ENCODE measurements around the gene CXCL5.
"Not testable (repeated sequence)": the region's sequence is repeated elsewhere in the genome, so short reads cannot be mapped to it uniquely, and the experiment has no call there.

CXCL5 gene

DNA sequence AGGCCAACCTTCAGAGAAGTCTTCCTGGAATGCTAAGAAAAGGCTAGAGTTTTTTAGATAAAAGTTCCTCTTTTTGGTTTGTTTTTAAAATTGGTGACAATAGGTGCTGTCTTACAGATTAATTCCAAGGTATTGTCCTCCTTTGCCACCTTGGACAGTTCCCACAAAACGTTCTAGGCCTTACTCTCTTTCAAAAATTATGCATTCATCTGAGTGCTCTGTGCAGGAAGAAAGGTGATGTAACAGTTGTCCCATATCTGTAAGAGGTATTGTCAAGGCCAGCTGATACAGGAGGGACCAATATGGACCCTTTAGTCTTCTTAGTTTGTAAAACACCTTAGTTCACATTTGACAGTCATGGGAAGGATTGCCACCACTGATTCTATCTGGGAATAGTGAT is 15.9 kb upstream of the CXCL5 start:
- no peak for DNase-seq

DNA sequence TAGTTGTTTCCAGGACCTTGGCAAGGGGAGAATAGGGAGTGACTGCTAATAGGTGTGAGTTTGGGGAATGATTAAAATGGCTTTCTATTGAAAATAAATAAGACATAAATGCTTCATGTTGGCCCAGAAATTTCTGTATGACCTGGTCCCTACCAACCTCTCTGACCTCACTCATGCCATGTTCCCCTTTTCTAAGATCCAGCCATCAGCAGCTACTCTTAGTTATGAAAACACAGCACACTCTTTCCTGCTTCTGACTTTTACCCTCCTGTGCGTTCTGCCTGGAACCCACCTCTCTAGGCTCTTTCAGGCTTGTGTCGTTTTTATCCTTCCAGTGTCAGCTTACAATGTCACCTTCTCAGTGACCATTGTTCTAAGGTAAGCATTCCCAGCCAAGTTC is 14.8 kb upstream of the CXCL5 start:
- no peak for DNase-seq

DNA sequence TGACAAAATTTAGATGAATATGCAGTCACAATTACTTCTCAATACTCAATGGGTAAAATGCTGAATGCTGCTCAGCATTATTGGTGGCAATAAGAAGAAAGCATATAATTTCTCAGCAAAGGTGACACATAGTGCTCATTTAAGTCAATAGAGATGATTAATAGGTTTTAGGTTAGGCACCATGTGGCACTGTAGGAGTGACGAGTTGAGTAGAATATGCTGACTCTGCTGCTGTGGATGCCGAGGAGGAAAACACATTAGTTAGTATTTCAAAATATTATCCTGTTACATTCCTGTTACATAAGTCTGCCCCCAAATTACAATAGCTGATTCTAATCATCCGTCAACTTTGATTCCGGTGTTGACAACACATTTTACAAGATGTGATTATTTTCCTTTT is 13.7 kb upstream of the CXCL5 start:
- DNase-seq: no peak

DNA sequence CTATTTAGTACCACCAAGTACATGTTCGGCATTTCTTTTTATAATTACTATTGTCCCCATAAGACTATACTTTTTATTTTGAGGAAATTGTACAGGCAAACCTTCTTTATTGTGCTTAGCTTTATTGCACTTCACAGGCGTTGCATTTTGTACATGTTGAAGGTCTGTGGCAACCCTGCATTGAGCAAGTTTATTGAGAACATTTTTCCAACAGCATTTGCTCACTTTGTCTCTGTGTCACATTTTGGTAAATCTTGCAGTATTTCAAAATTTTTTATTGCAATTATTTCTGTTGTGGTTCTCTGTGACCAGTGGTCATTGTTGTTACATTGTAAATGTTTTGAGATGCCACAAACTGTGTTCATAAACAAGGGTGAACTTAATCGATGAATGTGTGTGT is 10.8 kb upstream of the CXCL5 start:
- no peak for DNase-seq

DNA sequence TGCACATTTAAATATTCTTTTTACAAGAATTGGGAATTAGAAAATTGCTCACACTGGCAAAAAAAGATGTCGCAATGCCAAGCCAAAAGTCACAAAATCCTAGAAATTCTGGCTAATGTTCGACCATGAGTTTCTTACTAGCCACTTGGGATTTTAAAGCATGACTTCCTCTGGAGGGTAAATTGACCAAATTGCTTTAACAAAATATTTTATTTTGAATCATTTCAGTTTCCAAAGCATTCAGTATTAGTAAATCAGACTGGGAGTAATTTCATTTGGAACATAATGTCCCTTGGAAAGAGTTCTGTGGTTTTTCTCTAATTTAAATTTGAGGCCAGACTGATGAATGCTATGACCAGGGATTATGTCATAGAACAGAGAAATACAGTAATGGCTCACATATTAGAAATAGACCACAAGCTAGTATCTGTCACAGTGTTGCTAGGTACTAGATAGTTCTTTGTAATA is 7.6 kb upstream of the CXCL5 start:
- DNase-seq: no peak

DNA sequence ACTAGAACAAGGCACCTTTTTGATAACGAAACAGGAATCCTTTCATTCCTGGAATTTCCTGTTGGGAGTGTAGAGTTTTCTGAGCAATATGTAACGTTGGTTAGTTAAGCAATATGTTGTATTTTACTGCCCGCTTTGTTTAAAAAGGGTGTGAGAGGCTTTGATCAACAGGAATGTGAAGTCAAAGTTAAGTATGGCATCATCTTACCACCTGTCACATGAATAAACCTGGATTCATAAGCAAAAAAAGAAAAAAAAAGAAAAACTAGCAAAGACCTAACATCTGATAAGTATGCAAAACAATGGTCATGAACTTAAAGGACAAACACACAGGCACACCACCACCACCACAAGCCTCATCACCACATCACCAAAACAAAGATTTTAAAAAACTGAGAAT is 7.1 kb upstream of the CXCL5 start:
- no peak for DNase-seq

DNA sequence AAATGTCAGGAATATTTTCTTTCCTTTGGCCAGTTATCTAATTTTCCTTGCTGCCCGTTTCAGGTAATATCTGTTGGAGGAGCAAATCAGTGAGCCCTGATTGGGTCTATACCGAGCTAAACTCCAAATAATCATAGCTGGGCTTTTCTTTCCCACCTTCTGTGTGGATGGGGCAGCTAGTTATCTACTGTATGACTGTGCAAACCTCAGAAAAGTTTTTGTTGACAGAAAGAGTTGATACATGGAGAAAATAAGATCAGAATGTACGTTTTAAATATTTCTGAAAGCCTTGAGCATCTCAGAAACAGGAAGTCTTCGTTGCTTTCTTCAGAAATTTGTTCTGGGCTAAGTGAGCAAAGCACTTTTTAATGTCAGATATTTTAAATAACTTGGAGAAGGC is 6.2 kb upstream of the CXCL5 start:
- DNase-seq: no peak

DNA sequence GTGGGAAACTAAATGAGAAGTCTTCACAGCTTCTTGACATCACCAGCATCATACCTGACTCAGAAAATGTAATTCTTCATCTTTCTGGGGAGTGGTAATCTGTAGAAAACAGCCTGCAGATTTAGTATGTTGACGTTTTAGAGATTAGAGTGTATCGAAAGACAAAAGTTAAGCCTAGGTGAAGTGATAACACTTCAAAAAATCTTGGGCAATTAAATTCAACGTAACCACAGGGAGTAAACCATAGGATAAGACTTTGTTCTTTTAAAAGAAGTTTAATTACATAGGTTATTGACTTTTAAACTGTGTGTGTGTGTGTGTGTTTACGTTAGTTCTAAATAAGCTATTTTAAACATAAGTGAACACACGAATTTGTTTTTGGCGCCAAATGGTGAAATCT is 1.8 kb upstream of the CXCL5 start:
- DNase-seq: no peak

DNA sequence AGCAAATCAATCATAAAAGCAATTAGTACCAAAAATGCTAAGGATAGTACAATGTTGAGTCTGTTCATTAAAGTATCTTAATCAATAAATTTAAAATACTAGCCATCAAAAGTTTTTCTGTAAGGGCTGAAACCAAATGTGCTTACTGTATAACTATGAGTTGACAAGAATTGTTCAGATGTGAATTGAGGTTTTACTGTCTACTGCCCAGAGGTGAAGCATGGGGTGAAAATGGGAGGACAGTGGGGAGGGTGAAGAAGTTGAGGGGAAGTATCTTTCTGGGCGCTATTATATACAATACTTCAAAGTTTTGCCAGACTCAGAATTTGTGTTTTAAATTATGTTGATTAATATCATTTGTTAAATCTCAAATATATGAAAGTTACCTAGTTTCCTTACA is 6.4 kb downstream of the CXCL5 start:
- DNase-seq: no peak

DNA sequence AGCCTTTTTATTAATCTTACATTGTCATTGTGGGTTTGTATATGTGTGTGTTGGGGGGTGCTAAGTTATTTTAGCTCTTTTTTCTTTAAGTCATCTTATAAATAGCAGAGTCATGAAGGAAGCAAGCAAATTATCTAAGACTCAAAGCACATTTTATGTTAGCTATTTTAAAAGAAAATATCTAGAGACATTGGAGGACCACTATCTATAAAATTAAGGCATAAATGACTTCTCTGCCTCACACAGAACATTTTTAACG is 6.8 kb downstream of the CXCL5 start:
- DNase-seq: no peak

DNA sequence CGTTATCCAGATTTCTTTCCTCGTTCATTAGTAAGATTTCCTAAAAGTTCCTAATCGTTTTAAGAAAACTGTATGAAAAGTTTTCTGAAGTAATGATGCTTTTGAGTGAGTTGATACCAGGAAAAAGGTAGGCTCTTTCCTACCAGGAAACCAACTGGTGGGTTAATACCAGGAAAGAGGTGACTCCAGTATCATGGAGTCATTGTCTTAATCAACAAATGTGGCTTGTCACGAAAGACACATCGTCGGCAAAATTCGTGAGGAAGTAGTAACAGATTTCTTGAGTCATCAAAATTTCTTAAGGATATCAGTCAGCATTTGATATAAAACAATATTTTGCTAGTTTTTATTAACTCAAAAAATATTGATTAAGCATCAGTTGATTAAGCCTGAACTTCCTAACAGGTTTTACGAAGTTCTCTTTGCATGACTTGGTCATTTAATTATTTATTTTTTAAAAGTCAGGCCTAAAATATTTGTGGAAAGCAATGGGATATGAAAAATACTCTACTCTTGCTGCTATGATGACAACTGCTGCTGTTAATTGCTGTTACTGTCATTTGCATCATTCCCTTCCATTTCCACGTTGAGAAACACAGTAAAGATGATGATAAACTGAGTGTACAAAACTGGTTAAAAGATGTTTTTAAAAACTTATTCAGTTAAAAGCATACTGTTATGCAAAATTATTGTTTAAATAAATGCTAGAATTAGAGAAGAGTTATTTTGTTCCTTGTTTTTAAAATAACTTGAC is 7.3 kb downstream of the CXCL5 start:
- DNase-seq: no peak

DNA sequence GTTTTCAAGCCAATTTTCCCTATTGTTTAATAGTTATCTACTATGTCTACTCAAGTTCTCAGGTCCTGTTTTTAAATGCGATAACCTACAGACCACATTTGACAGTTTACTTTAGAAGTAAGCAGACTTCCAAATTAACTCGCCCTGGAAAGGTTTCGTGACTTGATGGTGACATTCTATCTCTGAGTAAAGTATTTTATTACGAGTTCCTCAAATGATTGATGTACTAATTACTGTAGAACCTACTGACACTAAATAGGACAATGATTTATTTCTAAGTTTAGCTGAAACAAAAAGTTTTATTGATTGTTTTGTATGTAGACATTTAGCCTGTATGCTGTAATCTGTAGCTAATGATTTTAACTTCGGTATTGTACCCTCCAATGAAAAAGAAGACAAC is 8.5 kb downstream of the CXCL5 start:
- DNase-seq: no peak

DNA sequence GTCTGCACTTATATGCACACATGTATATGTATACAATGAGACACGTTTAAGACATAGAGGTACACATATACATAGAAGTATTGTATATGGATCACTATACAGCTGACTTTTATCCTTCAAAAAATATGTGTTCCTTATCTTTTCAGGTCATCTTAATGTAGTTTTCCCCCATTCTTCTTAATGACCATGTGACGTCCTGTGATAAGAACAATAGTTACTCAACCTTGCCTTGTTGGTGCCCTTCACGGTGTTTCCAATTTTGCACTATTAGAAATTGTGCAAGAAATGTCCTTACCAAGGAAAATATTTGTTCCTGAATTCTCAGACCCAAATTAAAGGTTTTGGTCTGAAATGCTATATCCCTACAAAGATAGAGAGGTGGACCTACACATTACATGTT is 9.4 kb downstream of the CXCL5 start:
- DNase-seq: no peak

DNA sequence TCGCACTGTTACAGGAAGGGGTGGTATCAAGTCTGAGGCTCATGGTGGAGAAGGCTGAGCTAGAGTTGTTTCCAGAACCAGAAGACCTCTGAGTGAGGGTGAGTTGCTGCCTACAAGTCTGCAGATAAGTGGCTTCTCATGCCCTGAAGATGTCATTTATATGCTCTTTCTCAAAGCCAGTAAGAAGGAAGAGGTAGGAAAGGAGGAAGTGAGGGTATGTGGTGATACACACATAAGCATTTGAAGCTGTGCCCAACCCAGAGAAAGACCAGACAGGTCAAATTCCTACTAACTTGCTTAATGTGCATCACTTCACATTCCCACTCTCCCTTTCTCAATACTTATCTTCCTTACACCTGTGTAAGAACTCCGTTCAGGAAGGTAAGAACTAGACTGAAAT is 10.4 kb downstream of the CXCL5 start, which contains the start of gene PPBP:
Gene PPBP, minus strand, starts transcription at position 130 of the 400 bp plus-strand sequence. Its CDS starts 87 bp downstream, at position 43.
- DNase-seq: no peak

DNA sequence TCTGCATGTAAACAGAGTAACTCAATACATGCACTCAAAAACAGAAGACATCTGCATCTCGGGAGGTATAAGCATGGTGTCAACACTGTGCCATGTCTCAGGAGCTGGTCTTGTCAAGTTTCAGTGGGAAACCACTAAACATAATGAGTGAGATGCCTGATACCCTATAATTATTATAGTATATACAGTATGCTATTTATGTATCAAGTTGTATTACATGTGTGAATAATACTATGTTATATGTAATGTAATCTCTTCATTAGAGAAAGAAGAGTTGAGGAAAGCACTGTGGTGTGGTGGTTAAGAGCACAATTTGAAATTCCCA is 13.0 kb downstream of the CXCL5 start:
- DNase-seq: no peak

DNA sequence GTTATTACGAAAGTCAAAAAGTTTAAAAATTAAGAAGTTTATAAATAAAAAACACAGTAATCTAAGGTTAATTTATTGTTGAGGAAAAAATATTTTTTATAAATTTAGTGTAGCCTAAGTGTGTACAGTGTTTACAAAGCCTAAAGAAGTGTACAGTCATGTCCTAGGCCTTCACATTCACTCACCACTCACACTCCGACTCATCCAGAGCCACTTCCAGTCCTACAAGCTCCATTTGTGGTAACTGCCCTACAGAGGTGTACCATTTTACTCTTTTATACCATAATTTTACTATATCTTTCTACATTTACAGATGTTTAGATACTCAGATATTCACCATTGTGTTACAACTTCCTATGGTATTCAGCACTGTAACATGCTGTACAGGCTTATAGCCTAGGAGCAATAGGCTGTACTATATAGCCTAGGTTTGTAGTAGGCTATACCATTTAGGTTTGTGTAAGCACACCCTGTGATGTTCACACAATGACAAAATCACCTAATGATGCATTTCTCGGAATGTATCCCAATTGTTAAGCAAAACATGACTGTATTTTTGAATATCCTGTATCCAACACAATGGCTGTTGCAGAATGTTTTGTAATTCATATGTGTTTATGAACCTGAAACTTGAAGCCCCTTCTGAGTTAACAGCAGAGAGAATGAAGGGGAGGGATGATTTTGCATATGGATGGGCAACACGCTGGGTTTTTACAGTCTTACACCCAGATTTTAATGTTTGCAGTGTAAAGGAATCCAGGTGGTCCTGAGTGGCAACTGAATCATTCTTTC is 13.5 kb downstream of the CXCL5 start:
- DNase-seq: no peak

DNA sequence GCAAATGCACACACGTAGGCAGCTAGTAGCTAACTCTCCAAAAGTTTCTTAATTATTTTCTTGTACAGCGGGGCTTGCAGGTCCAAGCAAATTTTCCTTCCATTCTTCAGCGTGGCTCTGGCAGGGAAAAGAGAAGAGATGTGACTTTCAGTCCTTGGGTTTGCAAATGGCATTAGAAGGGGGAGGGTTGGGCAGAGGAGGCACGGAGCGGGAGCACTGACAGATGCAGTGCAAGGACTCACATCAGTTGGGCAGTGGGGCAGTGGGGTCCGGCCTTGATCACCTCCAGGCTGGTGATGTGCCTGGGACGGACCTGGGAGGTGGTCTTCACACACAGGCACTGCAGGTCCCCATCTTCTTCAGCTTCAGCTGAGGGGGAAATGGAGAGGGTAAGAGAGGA is 17.3 kb downstream of the CXCL5 start:
- DNase-seq: not testable (repeated sequence)

DNA sequence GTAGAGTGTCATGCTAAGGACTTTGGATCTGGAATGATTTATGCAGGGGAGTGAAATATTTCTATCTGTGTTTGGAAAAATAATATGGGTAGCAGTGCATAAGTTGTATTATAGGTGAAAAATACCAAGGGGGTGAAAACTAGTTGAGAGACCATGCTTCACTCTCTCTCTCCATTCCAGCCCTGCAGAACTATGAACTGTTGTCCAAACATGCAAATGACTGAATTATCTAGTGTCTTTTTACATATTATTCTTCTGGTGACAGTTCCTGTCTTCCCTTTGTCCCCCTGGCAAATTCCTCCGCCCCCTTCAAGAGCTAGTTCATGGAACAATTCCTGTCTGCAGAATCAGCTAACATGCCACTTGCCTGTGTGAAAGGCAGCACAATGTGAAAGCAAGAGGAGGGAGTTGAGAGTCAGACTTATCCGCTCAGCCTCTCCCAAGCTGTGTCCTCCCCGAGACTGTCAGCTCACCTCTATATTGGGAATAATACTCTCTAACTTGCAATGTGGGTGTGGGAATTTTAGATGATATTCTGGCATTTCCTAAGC is 19.0 kb downstream of the CXCL5 start:
- DNase-seq: no peak

DNA sequence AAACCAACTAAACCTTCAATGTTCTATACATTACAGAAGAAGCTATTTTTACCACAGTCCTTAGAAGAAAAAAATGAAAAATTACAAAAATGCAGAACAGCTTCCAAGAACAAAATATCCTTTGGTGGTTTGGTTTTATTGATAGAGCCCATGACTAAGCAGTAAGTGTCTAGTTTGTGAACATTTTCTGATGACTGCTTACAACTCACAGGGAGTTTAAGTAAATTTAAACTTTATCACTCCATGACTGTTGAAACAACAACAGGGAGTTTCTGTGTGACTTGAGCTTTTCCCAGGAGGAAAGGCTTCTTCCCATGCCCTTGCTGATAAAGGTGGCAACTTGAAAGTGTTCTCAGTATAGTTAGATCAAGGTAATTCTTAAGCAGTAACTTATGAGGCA is 19.6 kb downstream of the CXCL5 start:
- DNase-seq: no peak

DNA sequence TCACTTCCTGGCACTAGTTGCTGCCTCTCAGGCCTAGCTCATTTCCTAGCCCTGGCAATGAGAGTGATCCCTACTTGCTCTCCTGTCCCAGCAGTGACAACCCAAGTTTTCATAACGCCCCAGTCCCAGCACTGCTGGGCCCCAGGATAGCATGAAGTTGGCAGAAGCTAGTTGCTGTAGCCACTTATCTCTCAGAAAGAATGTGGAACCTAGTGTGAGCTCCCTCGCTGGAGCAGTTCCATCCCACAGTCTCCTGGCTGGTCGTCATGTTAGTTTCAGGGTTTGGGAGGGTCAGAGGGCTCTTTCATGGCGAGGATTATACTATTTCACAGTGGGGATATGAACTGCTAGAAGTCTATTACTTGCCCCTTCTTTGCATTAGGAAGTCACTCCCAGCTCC is 21.8 kb downstream of the CXCL5 start:
- DNase-seq: no peak

DNA sequence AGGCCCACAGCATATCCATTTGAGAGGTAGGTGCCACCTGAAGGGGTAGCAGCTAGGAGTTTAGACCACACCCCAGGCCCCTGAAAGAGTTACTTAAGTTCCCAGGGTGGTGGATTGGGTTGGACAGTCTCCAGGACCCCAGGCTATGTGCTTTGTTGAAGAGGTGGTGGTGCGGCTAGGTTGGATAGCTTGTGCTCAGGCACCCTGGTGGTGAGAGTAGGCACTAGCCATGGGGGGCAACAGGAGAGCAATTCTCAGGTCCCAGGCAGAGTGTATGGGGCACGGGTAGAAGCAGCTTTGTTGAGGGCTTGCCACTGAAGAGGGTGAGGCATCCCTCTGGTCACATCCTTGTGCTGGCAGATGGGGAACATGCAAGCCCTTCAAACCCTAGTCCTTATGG is 22.3 kb downstream of the CXCL5 start:
- DNase-seq: no peak

DNA sequence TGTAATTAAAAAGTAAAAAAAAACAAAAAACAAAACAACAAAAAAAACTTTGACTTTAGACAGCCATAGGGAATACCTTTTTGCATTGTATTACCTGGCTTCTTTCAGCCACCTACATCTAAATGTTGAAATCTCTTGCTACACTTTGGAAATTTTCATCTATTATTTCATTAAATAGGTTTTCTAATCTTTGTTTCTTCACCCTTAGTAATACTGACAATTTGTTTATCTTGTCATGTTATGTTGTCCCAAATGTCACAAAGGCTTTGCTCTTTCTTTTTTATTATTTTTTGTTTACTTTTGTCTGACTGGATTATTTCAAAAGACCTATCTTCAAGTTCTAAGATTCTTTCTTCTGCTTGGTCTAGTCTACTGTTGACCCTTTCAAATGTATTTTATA is 24.1 kb downstream of the CXCL5 start:
- no peak for DNase-seq

DNA sequence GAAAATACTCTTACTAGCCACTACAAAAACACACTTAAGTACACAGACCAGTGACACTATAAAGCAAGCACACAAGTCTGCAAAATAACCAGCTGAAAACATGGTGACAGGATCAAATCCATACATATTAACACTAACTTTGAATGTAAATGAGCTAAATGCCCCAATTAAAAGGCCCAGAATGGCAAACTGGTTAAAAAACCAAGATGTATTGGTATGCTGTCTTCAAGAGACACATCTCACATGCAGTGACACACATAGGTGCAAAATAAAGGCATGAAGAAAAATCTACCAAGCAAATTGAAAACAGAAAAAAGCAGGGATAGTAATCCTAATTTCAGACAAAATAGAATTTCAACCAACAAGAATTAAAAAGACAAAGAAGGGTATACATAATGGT is 27.5 kb downstream of the CXCL5 start:
- DNase-seq: no peak

DNA sequence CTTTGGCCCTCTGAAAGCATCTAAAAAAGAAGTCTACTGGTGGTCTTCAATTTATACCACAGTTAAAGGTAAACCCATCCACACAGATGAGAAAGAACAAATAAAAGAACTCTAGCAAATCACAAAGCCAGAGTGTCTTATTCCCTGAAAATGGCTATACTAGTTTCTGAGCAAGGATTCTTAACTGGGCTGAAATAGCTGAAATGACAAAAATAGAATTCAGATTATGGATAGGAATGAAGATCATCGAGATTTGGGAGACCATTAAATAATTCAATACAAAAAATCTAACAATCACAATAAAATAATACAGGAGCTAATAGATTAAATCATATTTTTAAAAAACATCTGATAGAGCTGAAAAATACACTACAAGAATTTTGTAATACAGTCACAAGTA is 28.5 kb downstream of the CXCL5 start:
- DNase-seq: no peak

DNA sequence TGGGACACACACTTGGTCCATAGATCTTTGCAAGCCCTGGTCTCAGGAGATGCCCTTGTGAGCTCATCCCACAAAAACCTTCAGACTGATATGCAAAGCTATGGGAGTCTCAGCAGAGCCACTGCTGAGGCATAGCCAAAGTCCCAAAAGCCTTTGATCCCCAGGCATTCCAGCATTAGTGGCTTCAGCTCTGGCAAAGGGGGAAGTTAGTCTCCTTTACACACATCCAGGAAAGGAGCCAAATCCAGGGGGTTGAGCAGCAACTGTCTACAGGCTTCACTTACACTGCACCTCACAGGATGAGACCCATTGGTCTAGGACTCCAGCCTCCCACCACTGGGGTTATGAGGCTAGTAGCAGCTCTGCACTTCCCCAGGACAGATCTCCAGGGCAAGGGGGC is 30.6 kb downstream of the CXCL5 start:
- DNase-seq: no peak
